ENCODE data around the gene STAC3. TPM values are rescaled to one million over a fixed set of nuclear protein-coding genes. Genes with fewer than 3 reads are reported as not detected.

STAC3 gene
- total and polyA plus RNA-seq, 10 of the 15 experiments (the other 5 are each of a cell fraction or from before 2014, with no cell fraction given): 0.49 to 9.9 (median 3.8) TPM

DNA sequence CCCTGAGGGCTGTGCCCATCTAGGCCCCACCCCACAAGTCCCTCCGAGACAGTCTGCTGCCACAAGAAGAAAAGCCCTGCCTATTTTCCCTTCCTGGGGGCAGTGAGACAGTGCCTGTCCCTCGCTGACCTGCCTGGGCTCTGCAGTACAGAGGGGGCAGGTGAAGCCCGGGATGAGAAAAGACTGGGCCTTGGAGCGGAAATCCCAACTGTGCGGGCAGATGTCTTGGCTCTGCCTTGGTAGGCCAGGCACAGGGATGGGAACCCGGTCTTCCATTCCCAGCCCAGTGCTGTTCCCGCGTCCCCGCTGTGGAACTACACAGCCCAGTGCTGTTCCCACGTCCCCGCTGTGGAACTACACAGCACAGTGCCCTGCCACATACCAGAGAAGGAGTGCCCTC, 47.2 kb downstream of the STAC3 start:
- CTCF ChIA-PET: no interaction called here
- BruUV-seq (replicated peaks): no TSS peak
- H3K27ac ChIP-seq (ENCODE audit: control insufficient read depth, insufficient read depth): no peak overlapping the region
- no peak overlapping the region for H2AFZ ChIP-seq (ENCODE audit: control insufficient read depth, low read depth, low read length)
- RAD21 ChIA-PET (ENCODE audit: unreplicated experiment): no interaction called here
- FAIRE-seq (no peak), DNase-seq (ENCODE audit: low read depth, low spot score) (no peak), ATAC-seq (no peak)
- SMC1A ChIA-PET (ENCODE audit: uncharacterized antibody, unreplicated experiment): no interaction called here
- H4K20me1 ChIP-seq (ENCODE audit: control insufficient read depth, insufficient read depth): no peaks in the 10 kb centered on the region
- no peaks in the 10 kb centered on the region for H3K9me3 ChIP-seq (replicated peaks; ENCODE audit: control insufficient read depth, insufficient read depth, low read length)
- H3K36me3 ChIP-seq (ENCODE audit: control insufficient read depth in 2 of 2, insufficient read depth in 2 of 2, low read length in 1 of 2): no peaks in the 10 kb centered on the region
- no peaks in the 10 kb centered on the region for H3K27me3 ChIP-seq (replicated peaks in 1 of 2; ENCODE audit: control insufficient read depth in 2 of 2, insufficient read depth in 2 of 2, low read length in 1 of 2)
- POLR2A ChIA-PET: no interaction called here
- H3K4me3 ChIP-seq: no peak overlapping the region
- 41% methylated on average over 11 of the region's 11 CpGs for WGBS (ENCODE audit: insufficient coverage, insufficient replicate concordance, low lambda C conversion rate, missing lambda C conversion rate)
- in situ Hi-C loops (cut with MboI) (no loop called here), intact Hi-C loops (cut with micrococcal nuclease; ENCODE audit: unreplicated experiment) (no loop called here)
- no peaks in the 10 kb centered on the region for H3K4me1 ChIP-seq (ENCODE audit: control insufficient read depth, insufficient read depth, low read length)
- no peak overlapping the region for H3K4me2 ChIP-seq (ENCODE audit: control insufficient read depth, insufficient read depth)
- no peaks in the 10 kb centered on the region for H3K79me2 ChIP-seq (ENCODE audit: control insufficient read depth, insufficient read depth, low read length)
- H3K9ac ChIP-seq (ENCODE audit: control insufficient read depth, insufficient read depth, low read length): no peak overlapping the region
- no peak for TF ChIP-seq ZNF217 (IDR thresholded peaks at IDR 0.05)
- TF ChIP-seq EED (IDR thresholded peaks at IDR 0.05; ENCODE audit: low read depth): no peak
- no peak for TF ChIP-seq NFXL1 (IDR thresholded peaks at IDR 0.05; ENCODE audit: borderline replicate concordance)
- TF ChIP-seq NFIC (IDR thresholded peaks at IDR 0.05; ENCODE audit: low read depth, low read length): no peak
- no peak for TF ChIP-seq RBBP5 (conservative IDR thresholded peaks at IDR 0.05)
- TF ChIP-seq RB1 (IDR thresholded peaks at IDR 0.05; ENCODE audit: borderline replicate concordance): no peak
- TF ChIP-seq, protein P1, sequence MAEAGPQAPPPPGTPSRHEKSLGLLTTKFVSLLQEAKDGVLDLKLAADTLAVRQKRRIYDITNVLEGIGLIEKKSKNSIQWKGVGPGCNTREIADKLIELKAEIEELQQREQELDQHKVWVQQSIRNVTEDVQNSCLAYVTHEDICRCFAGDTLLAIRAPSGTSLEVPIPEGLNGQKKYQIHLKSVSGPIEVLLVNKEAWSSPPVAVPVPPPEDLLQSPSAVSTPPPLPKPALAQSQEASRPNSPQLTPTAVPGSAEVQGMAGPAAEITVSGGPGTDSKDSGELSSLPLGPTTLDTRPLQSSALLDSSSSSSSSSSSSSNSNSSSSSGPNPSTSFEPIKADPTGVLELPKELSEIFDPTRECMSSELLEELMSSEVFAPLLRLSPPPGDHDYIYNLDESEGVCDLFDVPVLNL (IDR thresholded peaks at IDR 0.05; ENCODE audit: low read depth, low read length): no peak
- TF ChIP-seq SP1 (IDR thresholded peaks at IDR 0.05; ENCODE audit: low read depth, low read length): no peak
- no peak for TF ChIP-seq ZNF384 (IDR thresholded peaks at IDR 0.05; ENCODE audit: borderline replicate concordance, low read depth, low read length)
- TF ChIP-seq FOXK2 (IDR thresholded peaks at IDR 0.05): no peak
- TF ChIP-seq ASH2L (IDR thresholded peaks at IDR 0.05; ENCODE audit: borderline replicate concordance, low read depth): no peak
- TF ChIP-seq, protein P2, sequence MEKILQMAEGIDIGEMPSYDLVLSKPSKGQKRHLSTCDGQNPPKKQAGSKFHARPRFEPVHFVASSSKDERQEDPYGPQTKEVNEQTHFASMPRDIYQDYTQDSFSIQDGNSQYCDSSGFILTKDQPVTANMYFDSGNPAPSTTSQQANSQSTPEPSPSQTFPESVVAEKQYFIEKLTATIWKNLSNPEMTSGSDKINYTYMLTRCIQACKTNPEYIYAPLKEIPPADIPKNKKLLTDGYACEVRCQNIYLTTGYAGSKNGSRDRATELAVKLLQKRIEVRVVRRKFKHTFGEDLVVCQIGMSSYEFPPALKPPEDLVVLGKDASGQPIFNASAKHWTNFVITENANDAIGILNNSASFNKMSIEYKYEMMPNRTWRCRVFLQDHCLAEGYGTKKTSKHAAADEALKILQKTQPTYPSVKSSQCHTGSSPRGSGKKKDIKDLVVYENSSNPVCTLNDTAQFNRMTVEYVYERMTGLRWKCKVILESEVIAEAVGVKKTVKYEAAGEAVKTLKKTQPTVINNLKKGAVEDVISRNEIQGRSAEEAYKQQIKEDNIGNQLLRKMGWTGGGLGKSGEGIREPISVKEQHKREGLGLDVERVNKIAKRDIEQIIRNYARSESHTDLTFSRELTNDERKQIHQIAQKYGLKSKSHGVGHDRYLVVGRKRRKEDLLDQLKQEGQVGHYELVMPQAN (conservative IDR thresholded peaks at IDR 0.05): no peak
- TF ChIP-seq ZZZ3 (IDR thresholded peaks at IDR 0.05; ENCODE audit: control insufficient read depth, insufficient read length, low read depth): no peak
- no peak for TF ChIP-seq MEF2A (IDR thresholded peaks at IDR 0.05; ENCODE audit: insufficient read depth, low read depth, low read length)
- TF ChIP-seq, protein P3, sequence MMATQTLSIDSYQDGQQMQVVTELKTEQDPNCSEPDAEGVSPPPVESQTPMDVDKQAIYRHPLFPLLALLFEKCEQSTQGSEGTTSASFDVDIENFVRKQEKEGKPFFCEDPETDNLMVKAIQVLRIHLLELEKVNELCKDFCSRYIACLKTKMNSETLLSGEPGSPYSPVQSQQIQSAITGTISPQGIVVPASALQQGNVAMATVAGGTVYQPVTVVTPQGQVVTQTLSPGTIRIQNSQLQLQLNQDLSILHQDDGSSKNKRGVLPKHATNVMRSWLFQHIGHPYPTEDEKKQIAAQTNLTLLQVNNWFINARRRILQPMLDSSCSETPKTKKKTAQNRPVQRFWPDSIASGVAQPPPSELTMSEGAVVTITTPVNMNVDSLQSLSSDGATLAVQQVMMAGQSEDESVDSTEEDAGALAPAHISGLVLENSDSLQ (IDR thresholded peaks at IDR 0.05): no peak
- TF ChIP-seq, protein P4, sequence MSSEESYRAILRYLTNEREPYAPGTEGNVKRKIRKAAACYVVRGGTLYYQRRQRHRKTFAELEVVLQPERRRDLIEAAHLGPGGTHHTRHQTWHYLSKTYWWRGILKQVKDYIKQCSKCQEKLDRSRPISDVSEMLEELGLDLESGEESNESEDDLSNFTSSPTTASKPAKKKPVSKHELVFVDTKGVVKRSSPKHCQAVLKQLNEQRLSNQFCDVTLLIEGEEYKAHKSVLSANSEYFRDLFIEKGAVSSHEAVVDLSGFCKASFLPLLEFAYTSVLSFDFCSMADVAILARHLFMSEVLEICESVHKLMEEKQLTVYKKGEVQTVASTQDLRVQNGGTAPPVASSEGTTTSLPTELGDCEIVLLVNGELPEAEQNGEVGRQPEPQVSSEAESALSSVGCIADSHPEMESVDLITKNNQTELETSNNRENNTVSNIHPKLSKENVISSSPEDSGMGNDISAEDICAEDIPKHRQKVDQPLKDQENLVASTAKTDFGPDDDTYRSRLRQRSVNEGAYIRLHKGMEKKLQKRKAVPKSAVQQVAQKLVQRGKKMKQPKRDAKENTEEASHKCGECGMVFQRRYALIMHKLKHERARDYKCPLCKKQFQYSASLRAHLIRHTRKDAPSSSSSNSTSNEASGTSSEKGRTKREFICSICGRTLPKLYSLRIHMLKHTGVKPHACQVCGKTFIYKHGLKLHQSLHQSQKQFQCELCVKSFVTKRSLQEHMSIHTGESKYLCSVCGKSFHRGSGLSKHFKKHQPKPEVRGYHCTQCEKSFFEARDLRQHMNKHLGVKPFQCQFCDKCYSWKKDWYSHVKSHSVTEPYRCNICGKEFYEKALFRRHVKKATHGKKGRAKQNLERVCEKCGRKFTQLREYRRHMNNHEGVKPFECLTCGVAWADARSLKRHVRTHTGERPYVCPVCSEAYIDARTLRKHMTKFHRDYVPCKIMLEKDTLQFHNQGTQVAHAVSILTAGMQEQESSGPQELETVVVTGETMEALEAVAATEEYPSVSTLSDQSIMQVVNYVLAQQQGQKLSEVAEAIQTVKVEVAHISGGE (CRISPR knock-in tag; IDR thresholded peaks at IDR 0.05): no peak
- no peak for TF ChIP-seq LARP7 (IDR thresholded peaks at IDR 0.05)
- TF ChIP-seq, protein P5, sequence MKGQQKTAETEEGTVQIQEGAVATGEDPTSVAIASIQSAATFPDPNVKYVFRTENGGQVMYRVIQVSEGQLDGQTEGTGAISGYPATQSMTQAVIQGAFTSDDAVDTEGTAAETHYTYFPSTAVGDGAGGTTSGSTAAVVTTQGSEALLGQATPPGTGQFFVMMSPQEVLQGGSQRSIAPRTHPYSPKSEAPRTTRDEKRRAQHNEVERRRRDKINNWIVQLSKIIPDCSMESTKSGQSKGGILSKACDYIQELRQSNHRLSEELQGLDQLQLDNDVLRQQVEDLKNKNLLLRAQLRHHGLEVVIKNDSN (IDR thresholded peaks at IDR 0.05; ENCODE audit: borderline replicate concordance, extremely low read length, insufficient read depth, low read depth, low read length): no peak

Data from GM12878 (cell line).